GM18508 (cell line): ENCODE results near the gene CRMP1.

ENCODE experiments used
- ATAC-seq: cut with Tn5 transposase; IDR thresholded peaks from one replicate; pipeline ENCODE4 v1.9.1; 2021; ENCODE audit warnings: moderate number of reproducible peaks; ENCODE audit not compliant: insufficient read depth, unreplicated experiment

CRMP1 gene

GRCh38 chr4:5893004-5893580 lies at the start of gene CRMP1:
Gene CRMP1 (minus strand): TSS chr4:5893086. CDS start chr4:5892969, 117 bp downstream.
- ATAC-seq: no peak

- ATAC-seq: no peak
Observed at GRCh38 chr4:5941601-5942000, 48.7 kb upstream of the CRMP1 start.

- ATAC-seq: no peak
Observed at GRCh38 chr4:5940470-5941203, 47.8 kb upstream of the CRMP1 start.

GRCh38 chr4:5933996-5934831 lies 41.3 kb upstream of the CRMP1 start:
- ATAC-seq: no peak

GRCh38 chr4:5933116-5933515 lies 40.2 kb upstream of the CRMP1 start:
- ATAC-seq: no peak

GRCh38 chr4:5932035-5932568 lies 39.2 kb upstream of the CRMP1 start:
- no peak for ATAC-seq

GRCh38 chr4:5931526-5931925 lies 38.6 kb upstream of the CRMP1 start:
- ATAC-seq: no peak

GRCh38 chr4:5930876-5931275 lies 38.0 kb upstream of the CRMP1 start:
- ATAC-seq: no peak

GRCh38 chr4:5930456-5930855 lies 37.6 kb upstream of the CRMP1 start:
- no peak for ATAC-seq

GRCh38 chr4:5928844-5929420 lies 36.0 kb upstream of the CRMP1 start:
- ATAC-seq: no peak

- ATAC-seq: no peak
Observed at GRCh38 chr4:5928274-5928673, 35.4 kb upstream of the CRMP1 start.

GRCh38 chr4:5927747-5928146 lies 34.9 kb upstream of the CRMP1 start:
- no peak for ATAC-seq

- no peak for ATAC-seq
Observed at GRCh38 chr4:5927116-5927515, 34.2 kb upstream of the CRMP1 start.

- ATAC-seq: no peak
Observed at GRCh38 chr4:5926598-5926997, 33.7 kb upstream of the CRMP1 start.

- no peak for ATAC-seq
Observed at GRCh38 chr4:5925419-5926200, 32.7 kb upstream of the CRMP1 start.

- ATAC-seq: no peak
Observed at GRCh38 chr4:5924461-5925125, 31.7 kb upstream of the CRMP1 start.

- no peak for ATAC-seq
Observed at GRCh38 chr4:5923376-5923775, 30.5 kb upstream of the CRMP1 start.

GRCh38 chr4:5922556-5922955 lies 29.7 kb upstream of the CRMP1 start:
- ATAC-seq: no peak

- ATAC-seq: no peak
Observed at GRCh38 chr4:5921981-5922380, 29.1 kb upstream of the CRMP1 start.
